GM23338 (cell line): Measurements from ENCODE around the gene PCDHGA9.

Experiments used
- EZH2 ChIP-seq: fragments of 200-600 bp; sonication (generic); IDR thresholded peaks from one replicate; pipeline ENCODE4 v1.8.0; 2017; ENCODE audit warnings: antibody characterized with exemption, mild to moderate bottlenecking, low read depth; ENCODE audit not compliant: unreplicated experiment
- JUNB ChIP-seq: IDR thresholded peaks from one replicate; pipeline ENCODE4 v1.6.1; 2016; ENCODE audit warnings: antibody characterized with exemption; ENCODE audit not compliant: unreplicated experiment
- TF ChIP-seq, protein P1 (sequence below), 2 experiments: fragments of 200-600 bp in 1 of 2; sonication (generic) in 1 of 2; conservative IDR thresholded peaks; 2 replicates each; pipeline versions ENCODE4 v1.5.1 to v1.6.1; 2016 to 2017; ENCODE audit warnings: antibody characterized with exemption in 2 of 2, low read depth in 2 of 2, mild to moderate bottlenecking in 2 of 2, moderate library complexity in 1 of 2

GRCh38 chr5:141362719-141363118 is 39.9 kb upstream of the PCDHGA9 start:
- no peak for TF ChIP-seq EZH2
- TF ChIP-seq, protein P1, sequence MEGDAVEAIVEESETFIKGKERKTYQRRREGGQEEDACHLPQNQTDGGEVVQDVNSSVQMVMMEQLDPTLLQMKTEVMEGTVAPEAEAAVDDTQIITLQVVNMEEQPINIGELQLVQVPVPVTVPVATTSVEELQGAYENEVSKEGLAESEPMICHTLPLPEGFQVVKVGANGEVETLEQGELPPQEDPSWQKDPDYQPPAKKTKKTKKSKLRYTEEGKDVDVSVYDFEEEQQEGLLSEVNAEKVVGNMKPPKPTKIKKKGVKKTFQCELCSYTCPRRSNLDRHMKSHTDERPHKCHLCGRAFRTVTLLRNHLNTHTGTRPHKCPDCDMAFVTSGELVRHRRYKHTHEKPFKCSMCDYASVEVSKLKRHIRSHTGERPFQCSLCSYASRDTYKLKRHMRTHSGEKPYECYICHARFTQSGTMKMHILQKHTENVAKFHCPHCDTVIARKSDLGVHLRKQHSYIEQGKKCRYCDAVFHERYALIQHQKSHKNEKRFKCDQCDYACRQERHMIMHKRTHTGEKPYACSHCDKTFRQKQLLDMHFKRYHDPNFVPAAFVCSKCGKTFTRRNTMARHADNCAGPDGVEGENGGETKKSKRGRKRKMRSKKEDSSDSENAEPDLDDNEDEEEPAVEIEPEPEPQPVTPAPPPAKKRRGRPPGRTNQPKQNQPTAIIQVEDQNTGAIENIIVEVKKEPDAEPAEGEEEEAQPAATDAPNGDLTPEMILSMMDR (conservative IDR thresholded peaks at IDR 0.05; ENCODE audit: low read depth in 2 of 2), result no peak
- no peak for TF ChIP-seq JUNB
